VCaP (cell line): Measurements from ENCODE around the gene WBP2NL.

Experiments
- H3K27ac ChIP-seq: fragments of 450-650 bp; 2 replicates; pipeline ENCODE4 v1.5.1; 2017
- TF ChIP-seq, protein P1 (sequence below): fragments of 450-650 bp; conservative IDR thresholded peaks from 2 replicates; pipeline ENCODE4 v1.5.1; 2017; ENCODE audit warnings: mild to moderate bottlenecking, moderate library complexity

Gene WBP2NL

DNA sequence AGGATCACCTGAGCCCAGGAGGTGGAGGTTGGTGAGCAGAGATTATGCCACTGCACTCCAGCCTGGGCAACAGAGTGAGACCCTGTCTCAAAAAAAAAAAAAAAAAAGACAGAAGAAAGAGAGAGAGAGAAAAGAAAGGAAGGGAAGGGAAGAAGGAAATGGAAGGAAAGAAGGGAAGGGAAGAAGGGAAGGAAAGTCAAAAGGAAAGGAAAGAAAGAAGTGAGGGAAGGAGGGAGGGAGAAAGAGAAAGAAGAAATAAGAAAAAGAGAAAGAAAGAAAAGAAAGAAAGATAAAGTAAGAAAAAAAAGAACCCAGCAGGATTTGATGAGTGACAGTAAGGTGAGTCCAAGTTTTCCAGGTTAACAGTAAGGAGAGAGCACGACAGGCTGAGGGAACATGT, 19.6 kb downstream of the WBP2NL start:
- TF ChIP-seq, protein P1, sequence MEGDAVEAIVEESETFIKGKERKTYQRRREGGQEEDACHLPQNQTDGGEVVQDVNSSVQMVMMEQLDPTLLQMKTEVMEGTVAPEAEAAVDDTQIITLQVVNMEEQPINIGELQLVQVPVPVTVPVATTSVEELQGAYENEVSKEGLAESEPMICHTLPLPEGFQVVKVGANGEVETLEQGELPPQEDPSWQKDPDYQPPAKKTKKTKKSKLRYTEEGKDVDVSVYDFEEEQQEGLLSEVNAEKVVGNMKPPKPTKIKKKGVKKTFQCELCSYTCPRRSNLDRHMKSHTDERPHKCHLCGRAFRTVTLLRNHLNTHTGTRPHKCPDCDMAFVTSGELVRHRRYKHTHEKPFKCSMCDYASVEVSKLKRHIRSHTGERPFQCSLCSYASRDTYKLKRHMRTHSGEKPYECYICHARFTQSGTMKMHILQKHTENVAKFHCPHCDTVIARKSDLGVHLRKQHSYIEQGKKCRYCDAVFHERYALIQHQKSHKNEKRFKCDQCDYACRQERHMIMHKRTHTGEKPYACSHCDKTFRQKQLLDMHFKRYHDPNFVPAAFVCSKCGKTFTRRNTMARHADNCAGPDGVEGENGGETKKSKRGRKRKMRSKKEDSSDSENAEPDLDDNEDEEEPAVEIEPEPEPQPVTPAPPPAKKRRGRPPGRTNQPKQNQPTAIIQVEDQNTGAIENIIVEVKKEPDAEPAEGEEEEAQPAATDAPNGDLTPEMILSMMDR = no peak
- no peak overlapping the region for H3K27ac ChIP-seq

DNA sequence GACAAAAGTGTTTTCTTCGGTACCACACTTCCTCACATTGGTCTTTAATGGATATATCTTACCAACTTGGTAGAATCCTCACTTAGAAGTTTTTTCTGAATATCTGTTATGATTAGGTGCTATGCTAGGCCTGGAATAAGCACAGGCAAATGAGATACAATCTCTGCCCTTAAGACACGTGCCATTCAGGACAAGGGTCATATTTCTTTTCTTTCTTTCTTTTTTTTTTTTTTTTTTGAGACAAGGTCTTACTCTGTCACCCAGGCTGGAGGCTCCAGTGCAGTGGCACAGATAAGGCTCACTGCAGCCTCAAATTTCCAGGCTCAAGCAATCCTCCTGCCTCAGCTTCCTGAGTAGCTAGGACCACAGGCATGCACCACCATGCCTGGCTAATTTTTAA, 23.0 kb downstream of the WBP2NL start:
- no peak overlapping the region for H3K27ac ChIP-seq
- TF ChIP-seq, protein P1 = no peak

DNA sequence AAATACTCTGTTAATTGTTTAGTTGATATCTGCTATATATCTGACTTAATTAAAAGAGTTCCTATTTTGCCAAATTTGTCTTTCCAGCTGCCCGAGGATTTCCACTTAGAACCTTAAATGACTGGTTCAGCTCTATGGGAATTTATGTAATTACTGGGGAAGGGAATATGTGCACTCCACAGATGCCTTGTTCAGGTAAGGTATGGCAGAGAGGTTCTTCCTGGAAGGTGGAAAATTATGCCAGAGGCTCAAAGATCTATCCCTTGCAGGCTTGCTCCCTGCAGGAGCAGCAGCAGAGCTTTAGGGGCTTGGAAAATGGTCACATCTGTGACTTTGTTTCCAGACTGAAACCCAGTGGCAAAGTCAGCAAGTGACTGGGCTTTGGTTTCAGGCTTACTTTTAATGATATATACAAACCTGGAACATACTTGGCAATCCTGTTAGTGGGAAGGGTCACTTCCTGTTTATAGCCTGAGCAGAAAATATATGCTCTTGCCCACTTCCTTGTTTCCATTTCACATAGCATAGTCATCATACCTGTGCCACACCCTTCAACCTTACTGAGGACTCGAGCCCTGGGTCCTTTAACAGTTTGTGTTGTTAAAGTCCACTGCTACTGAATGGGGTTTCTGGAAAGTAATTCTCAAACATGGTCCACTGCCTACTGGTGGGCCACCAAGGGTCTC, 23.7 kb downstream of the WBP2NL start:
- H3K27ac ChIP-seq = no peak overlapping the region
- TF ChIP-seq, protein P1 = no peak

DNA sequence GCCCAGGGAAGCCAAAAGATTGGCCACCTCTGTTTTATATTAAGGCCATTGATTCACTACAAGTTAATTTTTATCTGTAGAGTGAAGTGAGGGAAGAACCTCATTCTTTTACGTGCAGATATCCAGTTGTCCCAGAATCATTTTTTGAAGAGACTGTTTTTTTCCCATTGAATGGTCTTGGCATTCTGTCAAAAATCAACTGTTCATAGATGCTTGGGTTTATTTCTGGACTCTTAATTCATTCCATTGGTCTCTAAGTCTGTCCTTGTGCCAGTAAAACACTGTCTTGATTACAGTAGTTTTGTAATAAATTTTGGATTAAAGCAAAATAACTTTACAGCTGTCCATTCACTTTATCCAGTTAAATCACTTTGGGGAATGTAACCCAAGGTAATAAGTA, 26.8 kb downstream of the WBP2NL start:
- TF ChIP-seq, protein P1 = no peak
- no peak overlapping the region for H3K27ac ChIP-seq

DNA sequence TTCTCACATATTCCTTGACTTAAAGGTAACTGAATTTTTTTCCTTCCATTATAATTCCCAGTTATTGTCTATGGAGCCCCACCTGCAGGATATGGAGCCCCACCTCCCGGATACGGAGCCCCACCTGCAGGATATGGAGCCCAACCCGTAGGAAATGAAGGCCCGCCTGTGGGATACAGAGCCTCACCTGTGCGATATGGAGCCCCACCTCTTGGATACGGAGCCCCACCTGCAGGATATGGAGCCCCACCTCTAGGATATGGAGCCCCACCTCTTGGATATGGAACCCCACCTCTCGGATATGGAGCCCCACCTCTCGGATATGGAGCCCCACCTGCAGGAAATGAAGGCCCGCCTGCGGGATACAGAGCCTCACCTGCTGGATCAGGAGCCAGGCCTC, 28.1 kb downstream of the WBP2NL start:
- H3K27ac ChIP-seq = no peak overlapping the region
- TF ChIP-seq, protein P1 = no peak

DNA sequence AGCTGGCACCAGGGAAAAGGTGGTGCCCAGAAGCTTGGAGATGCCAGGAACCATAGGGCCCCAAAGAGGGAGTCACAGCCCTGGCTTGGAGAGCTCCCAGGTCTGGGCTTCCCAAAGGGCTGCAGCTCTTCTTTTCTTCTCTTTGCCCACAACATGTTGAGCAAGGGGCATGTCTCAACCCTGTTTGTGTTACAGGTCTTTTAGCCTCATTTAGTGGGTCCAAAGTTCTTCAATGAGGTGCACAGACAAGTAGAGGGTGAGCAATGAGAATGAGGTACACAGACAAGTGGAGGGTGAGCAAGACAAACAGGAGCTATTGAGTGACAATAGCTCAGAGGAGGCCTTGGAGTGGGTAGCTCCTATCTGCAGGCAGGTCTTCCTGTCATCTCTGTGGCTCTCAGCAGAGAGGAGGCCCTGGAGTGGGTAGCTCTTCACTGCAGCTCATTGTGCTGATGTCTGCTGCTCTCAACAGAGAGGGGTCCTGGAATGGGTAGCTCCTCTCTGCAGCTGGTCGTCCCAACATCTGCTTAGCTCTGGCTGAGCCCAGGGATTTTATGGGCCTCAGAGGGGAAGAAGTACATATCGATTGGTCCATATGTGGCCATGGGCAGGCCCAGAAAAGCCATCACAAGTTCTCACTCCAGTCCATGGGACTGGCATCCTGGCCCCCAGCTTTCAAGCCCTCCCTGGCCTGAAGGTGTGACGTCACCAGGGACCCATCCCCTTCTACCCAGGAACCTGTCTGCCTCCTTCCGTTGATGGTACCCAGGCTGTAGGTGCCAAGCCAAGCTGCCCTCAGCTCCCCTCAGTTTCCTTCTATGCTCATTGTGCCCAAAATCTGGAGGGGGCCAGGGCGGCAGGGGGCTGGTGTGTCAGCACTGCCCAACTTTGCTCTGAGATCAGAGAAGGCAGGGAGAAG, 34.9 kb downstream of the WBP2NL start:
- TF ChIP-seq, protein P1 = no peak
- no peak overlapping the region for H3K27ac ChIP-seq

DNA sequence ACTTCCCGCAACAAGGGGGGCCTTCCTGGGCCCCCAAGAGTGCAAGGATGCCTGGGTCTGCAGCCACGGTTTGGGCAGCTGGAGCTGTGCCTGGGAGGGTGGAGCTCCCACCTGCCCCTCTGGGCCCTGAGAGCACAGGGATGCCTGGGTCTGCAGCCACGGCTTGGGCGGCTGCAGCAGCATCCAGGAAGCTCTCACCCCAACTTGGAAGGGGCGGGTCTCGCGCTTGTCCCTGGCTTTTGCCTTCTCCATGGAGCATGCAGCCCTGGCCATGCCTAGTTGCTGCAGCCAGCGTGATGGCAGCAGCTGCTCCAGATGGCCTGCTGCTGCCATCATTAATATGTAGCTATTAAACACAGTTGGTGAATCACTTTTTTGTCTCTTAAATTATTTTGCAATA, 36.7 kb downstream of the WBP2NL start:
- H3K27ac ChIP-seq = no peak overlapping the region
- TF ChIP-seq, protein P1 = no peak
